K562 (cell line): ENCODE data around the gene NCF2. TPM values are rescaled to one million over a fixed set of nuclear protein-coding genes. Genes with fewer than 3 reads are reported as not detected.

Experiments used
- ATAC-seq: fragments of 200-7000 bp; cut with Tn5 transposase; 3 replicates; pipeline ENCODE4 v1.9.1; 2020; ENCODE audit warnings: moderate library complexity
- BruUV-seq: library from RNA; stranded (reverse); fragments of 400-500 nt; replicated peaks from 2 replicates; lab custom pipeline; 2021; lab: Mats Ljungman, UMichigan
- CTCF ChIA-PET: fragments of 300-600 bp; formaldehyde crosslinking; extraction: SDS; loops from one replicate; lab custom pipeline; 2021; ENCODE audit warnings: low intra/inter-chr PET ratio; lab: Yijun Ruan, JAX
- POLR2A ChIA-PET: fragments of 300-600, 350-650 bp; sonication (Branson Sonifier 250); formaldehyde crosslinking; extraction: SDS; loops from one replicate; lab custom pipeline; 2021; ENCODE audit warnings: antibody characterized with exemption, inconsistent platforms; lab: Yijun Ruan, JAX
- DNase-seq, 4 experiments: peaks; one replicate each; pipeline versions ENCODE4 v3.0.0 to v3.0.0-alpha.2; 2011 to 2018; ENCODE audit warnings: low spot score in 3 of 4, mixed read lengths in 3 of 4; ENCODE audit errors: extremely low read depth in 1 of 4
- FAIRE-seq: peaks from 2 replicates; lab custom pipeline; 2011; peaks lifted over from hg19 to GRCh38; lab: Jason Lieb, UNC
- H2AFZ ChIP-seq: 2 replicates; pipeline ENCODE4 v1.6.0; 2011; ENCODE audit warnings: low read depth, low read length, control low read depth, inconsistent platforms
- H3K27ac ChIP-seq: fragments of 200-600 bp; 3 replicates; pipeline ENCODE4 v1.8.0; 2011; ENCODE audit warnings: low read depth, mild to moderate bottlenecking, control low read depth, inconsistent platforms, low read length, moderate library complexity, mixed read lengths; ENCODE audit errors: extremely low read depth
- H3K27me3 ChIP-seq, 2 experiments: fragments of 300-600 bp in 1 of 2; 2 replicates in 1 of 2; 3 replicates in 1 of 2; pipeline versions ENCODE4 v1.6.0 to v1.8.0; 2011; ENCODE audit warnings: inconsistent platforms in 2 of 2, low read length in 2 of 2, mild to moderate bottlenecking in 1 of 2, mixed read lengths in 1 of 2, moderate library complexity in 1 of 2; ENCODE audit not compliant: control insufficient read depth in 2 of 2, insufficient read depth in 2 of 2
- H3K36me3 ChIP-seq: fragments of 300-600 bp; 3 replicates; pipeline ENCODE4 v1.8.0; 2011; ENCODE audit warnings: mild to moderate bottlenecking, low read length, inconsistent platforms; ENCODE audit not compliant: control insufficient read depth, insufficient read depth
- H3K4me1 ChIP-seq, 2 experiments: fragments of 200-600 bp in 1 of 2; replicated peaks in 1 of 2; 2 replicates in 1 of 2; 3 replicates in 1 of 2; pipeline versions ENCODE4 v1.5.1 to v1.8.0; 2011; ENCODE audit warnings: inconsistent platforms in 2 of 2, low read length in 2 of 2, mild to moderate bottlenecking in 1 of 2, mixed read lengths in 1 of 2, moderate library complexity in 1 of 2; ENCODE audit not compliant: control insufficient read depth in 2 of 2, insufficient read depth in 2 of 2
- H3K4me2 ChIP-seq: 2 replicates; pipeline ENCODE4 v1.6.1; 2011; ENCODE audit warnings: low read length, control low read depth, inconsistent platforms, mixed read lengths; ENCODE audit not compliant: insufficient read depth
- H3K4me3 ChIP-seq: fragments of 200-600 bp; sonication (generic), shearing (Covaris generic); 2 replicates; pipeline ENCODE4 v1.5.1; 2016; ENCODE audit warnings: control low read depth, inconsistent platforms
- H3K79me2 ChIP-seq: fragments of 200-600 bp; 3 replicates; pipeline ENCODE4 v1.8.0; 2011; ENCODE audit warnings: low read length, inconsistent platforms; ENCODE audit not compliant: control insufficient read depth, insufficient read depth
- H3K9ac ChIP-seq, 2 experiments: 2 replicates each; pipeline versions ENCODE4 v1.6.0 to v1.6.1; 2011; ENCODE audit warnings: low read depth in 2 of 2, low read length in 2 of 2, control low read depth in 1 of 2, inconsistent platforms in 1 of 2, mild to moderate bottlenecking in 1 of 2, mixed read lengths in 1 of 2; ENCODE audit not compliant: insufficient read depth in 1 of 2
- H3K9me1 ChIP-seq: one replicate; pipeline ENCODE4 v1.6.0; 2011; ENCODE audit warnings: inconsistent platforms, mild to moderate bottlenecking, low read length, moderate library complexity; ENCODE audit not compliant: control insufficient read depth, insufficient read depth
- H3K9me3 ChIP-seq: replicated peaks from 2 replicates; pipeline ENCODE4 v1.5.1; 2011; ENCODE audit warnings: low read depth, low read length, inconsistent platforms; ENCODE audit not compliant: control insufficient read depth, insufficient read depth
- H4K20me1 ChIP-seq: replicated peaks from 2 replicates; pipeline ENCODE4 v1.6.1; 2011; ENCODE audit warnings: low read length, inconsistent platforms, mixed read lengths; ENCODE audit not compliant: control insufficient read depth, insufficient read depth
- ADNP ChIP-seq: fragments of 200-800 bp; sonication (Bioruptor generic); IDR thresholded peaks from 2 replicates; pipeline ENCODE4 v1.6.1; 2016; ENCODE audit warnings: missing genetic modification characterization, missing compliant biosample characterization
- ELF1 ChIP-seq: fragments of 200-800 bp; sonication (Bioruptor generic); IDR thresholded peaks from 2 replicates; pipeline ENCODE4 v1.6.1; 2016; ENCODE audit warnings: missing genetic modification characterization, missing compliant biosample characterization
- POLR2G ChIP-seq: fragments of 200-400 bp; formaldehyde crosslinking; IDR thresholded peaks from 2 replicates; pipeline ENCODE4 v1.6.1; 2017; ENCODE audit warnings: low read depth, mild to moderate bottlenecking, antibody characterized with exemption, low read length, moderate library complexity
- SAFB ChIP-seq: fragments of 200-400 bp; formaldehyde crosslinking; IDR thresholded peaks from 2 replicates; pipeline ENCODE4 v1.6.1; 2017; ENCODE audit warnings: low read depth, low read length, borderline replicate concordance
- SMAD4 ChIP-seq: fragments of 250-450 bp; sonication (Bioruptor Pico); conservative IDR thresholded peaks from 2 replicates; pipeline ENCODE4 v1.8.0; 2021; ENCODE audit warnings: inconsistent platforms, mild to moderate bottlenecking, moderate library complexity
- TAF1 ChIP-seq: IDR thresholded peaks from 2 replicates; pipeline ENCODE4 v1.6.1; 2011; ENCODE audit warnings: mild to moderate bottlenecking, low read length, moderate library complexity; ENCODE audit not compliant: insufficient read depth, control insufficient read depth, severe bottlenecking; ENCODE audit errors: extremely low read depth
- ZNF584 ChIP-seq: fragments of 200-800 bp; sonication (Bioruptor generic); IDR thresholded peaks from 2 replicates; pipeline ENCODE4 v1.6.1; 2016; ENCODE audit warnings: low read depth, mild to moderate bottlenecking, missing genetic modification characterization, missing compliant biosample characterization
- ZNF76 ChIP-seq: fragments of 250-450 bp; sonication (Bioruptor Pico); IDR thresholded peaks from 2 replicates; pipeline ENCODE4 v1.4.0; 2020; ENCODE audit warnings: mild to moderate bottlenecking, moderate library complexity, borderline replicate concordance
- ZNF766 ChIP-seq: fragments of 200-800 bp; sonication (Bioruptor generic); conservative IDR thresholded peaks from 2 replicates; pipeline ENCODE4 v1.6.1; 2016; ENCODE audit warnings: missing genetic modification characterization, missing compliant biosample characterization
- ZNF780A ChIP-seq: fragments of 250-450 bp; sonication (Bioruptor Pico); IDR thresholded peaks from 2 replicates; pipeline ENCODE4 v1.5.0; 2021; ENCODE audit warnings: mild to moderate bottlenecking
- WGBS: fragments of 100-300 bp; shearing (Covaris generic); methylation state at CpG from one replicate; pipeline ENCODE4 v1.1.6; 2016; ENCODE audit warnings: low coverage, mixed read lengths; ENCODE audit not compliant: insufficient coverage; ENCODE audit errors: missing lambda C conversion rate; 5-methylcytosine and 5-hydroxymethylcytosine counted together
- in situ Hi-C: fragments of 300-500 bp; cut with MboI; formaldehyde crosslinking; loops from 4 replicates; pipeline ENCODE4 v1.15.0; 2018; ENCODE audit warnings: inconsistent platforms, mixed read lengths
- intact Hi-C: fragments of 100-400 bp; cut with micrococcal nuclease; formaldehyde crosslinking; loops from 2 replicates; pipeline ENCODE4 v1.14.2; 2022
- polyA plus RNA-seq, 8 experiments: library from polyadenylated mRNA; depleted of rRNA in 4 of 8; stranded (reverse) in 5 of 8; unstranded in 3 of 8; fragments of >200 nt; fragmentation: Nextera tagmentation in 2 of 8; fragmentation: Illumina TruSeq in 1 of 8; extraction: Ambion mirVana in 2 of 8; extraction: Trizol in 1 of 8; gene quantifications; 2 replicates each; pipeline versions ENCODE4 v1.2.1 to v1.2.3, GENCODE V29; 2011 to 2014; ENCODE audit warnings: inconsistent platforms in 1 of 8, missing spikeins in 1 of 8
- total RNA-seq, 7 experiments: library from RNA; depleted of rRNA in 6 of 7; stranded (reverse); fragments of >200 nt in 6 of 7; fragmentation: Illumina TruSeq in 2 of 7; extraction: Trizol in 2 of 7; gene quantifications; 2 replicates each; pipeline versions ENCODE4 v1.2.1 to v1.2.3, GENCODE V29; 2011 to 2021; ENCODE audit warnings: low replicate concordance in 1 of 7
- TF ChIP-seq, protein P1 (sequence below): fragments of 450-650 bp; IDR thresholded peaks from 2 replicates; pipeline ENCODE4 v1.6.1; 2014; ENCODE audit warnings: low read depth, mild to moderate bottlenecking, moderate library complexity, borderline replicate concordance
- TF ChIP-seq, protein P2 (sequence below), 2 experiments: fragments of 450-650 bp; IDR thresholded peaks; 2 replicates each; pipeline ENCODE4 v1.6.1; 2016
- TF ChIP-seq, protein P3 (sequence below): fragments of 450-650 bp; formaldehyde crosslinking; IDR thresholded peaks from 2 replicates; pipeline ENCODE4 v1.4.0; 2020; ENCODE audit warnings: mild to moderate bottlenecking, mixed read lengths
- TF ChIP-seq, protein P4 (sequence below): fragments of 450-650 bp; IDR thresholded peaks from 2 replicates; pipeline ENCODE4 v1.6.1; 2016; ENCODE audit warnings: borderline replicate concordance

The NCF2 gene
- total and polyA plus RNA-seq, 9 of the 15 experiments (the other 6 are each of a cell fraction or from before 2014, with no cell fraction given), result 0.07 to 0.54 (median 0.16) TPM; not detected in 3

DNA sequence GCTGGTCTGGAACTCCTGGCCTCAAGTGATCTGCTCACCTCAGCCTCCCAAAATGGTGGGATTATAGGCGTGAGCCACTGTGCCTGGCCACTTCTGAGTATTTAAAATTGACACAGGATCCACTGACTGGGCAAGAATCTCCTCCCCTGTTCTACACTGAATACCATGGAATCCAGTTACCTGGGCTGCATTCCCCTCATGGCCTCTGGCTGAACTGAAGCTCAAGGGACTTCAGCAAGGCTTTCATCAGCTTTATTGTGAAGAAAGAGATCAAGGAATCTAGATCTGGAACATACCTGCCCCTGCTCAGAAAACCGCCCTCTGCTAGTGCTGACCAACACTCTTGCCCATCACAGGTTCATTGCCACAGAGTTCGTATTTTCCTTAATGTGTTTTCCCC is 20.5 kb downstream of the NCF2 start:
- Histone ChIP-seq H3K9ac (no peak overlapping the region), H3K27ac (no peak overlapping the region), H3K36me3 (no peaks in the 10 kb centered on the region), H4K20me1 (0 out of 2 replicates have a peak, but pooled peaks cover 5% of the 10 kb centered on the region), H3K4me2 (no peak overlapping the region), H3K27me3 (peaks cover 28 to 44% of the 10 kb centered on the region in 2 experiments), H3K4me1 (peaks cover 10 to 13% of the 10 kb centered on the region in 2 experiments), H3K9me3 (no peaks in the 10 kb centered on the region), H3K9me1 (no peaks in the 10 kb centered on the region), H3K79me2 (no peaks in the 10 kb centered on the region), H3K4me3 (no peak overlapping the region), H2AFZ (no peak overlapping the region)
- FAIRE-seq (no peak), DNase-seq (no peak), ATAC-seq (no peak)
- BruUV-seq, result no TSS peak
- no peak for TF ChIP-seq TAF1
- no peak for TF ChIP-seq ZNF584 (CRISPR knock-in tag)
- no peak for TF ChIP-seq SMAD4
- TF ChIP-seq, protein P1, sequence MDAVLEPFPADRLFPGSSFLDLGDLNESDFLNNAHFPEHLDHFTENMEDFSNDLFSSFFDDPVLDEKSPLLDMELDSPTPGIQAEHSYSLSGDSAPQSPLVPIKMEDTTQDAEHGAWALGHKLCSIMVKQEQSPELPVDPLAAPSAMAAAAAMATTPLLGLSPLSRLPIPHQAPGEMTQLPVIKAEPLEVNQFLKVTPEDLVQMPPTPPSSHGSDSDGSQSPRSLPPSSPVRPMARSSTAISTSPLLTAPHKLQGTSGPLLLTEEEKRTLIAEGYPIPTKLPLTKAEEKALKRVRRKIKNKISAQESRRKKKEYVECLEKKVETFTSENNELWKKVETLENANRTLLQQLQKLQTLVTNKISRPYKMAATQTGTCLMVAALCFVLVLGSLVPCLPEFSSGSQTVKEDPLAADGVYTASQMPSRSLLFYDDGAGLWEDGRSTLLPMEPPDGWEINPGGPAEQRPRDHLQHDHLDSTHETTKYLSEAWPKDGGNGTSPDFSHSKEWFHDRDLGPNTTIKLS, result no peak
- no peak for TF ChIP-seq ZNF76
- no peak for TF ChIP-seq ADNP (tag)
- TF ChIP-seq, protein P2, sequence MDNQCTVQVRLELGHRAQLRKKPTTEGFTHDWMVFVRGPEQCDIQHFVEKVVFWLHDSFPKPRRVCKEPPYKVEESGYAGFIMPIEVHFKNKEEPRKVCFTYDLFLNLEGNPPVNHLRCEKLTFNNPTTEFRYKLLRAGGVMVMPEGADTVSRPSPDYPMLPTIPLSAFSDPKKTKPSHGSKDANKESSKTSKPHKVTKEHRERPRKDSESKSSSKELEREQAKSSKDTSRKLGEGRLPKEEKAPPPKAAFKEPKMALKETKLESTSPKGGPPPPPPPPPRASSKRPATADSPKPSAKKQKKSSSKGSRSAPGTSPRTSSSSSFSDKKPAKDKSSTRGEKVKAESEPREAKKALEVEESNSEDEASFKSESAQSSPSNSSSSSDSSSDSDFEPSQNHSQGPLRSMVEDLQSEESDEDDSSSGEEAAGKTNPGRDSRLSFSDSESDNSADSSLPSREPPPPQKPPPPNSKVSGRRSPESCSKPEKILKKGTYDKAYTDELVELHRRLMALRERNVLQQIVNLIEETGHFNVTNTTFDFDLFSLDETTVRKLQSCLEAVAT (IDR thresholded peaks at IDR 0.05), result no peak
- TF ChIP-seq, protein P3, sequence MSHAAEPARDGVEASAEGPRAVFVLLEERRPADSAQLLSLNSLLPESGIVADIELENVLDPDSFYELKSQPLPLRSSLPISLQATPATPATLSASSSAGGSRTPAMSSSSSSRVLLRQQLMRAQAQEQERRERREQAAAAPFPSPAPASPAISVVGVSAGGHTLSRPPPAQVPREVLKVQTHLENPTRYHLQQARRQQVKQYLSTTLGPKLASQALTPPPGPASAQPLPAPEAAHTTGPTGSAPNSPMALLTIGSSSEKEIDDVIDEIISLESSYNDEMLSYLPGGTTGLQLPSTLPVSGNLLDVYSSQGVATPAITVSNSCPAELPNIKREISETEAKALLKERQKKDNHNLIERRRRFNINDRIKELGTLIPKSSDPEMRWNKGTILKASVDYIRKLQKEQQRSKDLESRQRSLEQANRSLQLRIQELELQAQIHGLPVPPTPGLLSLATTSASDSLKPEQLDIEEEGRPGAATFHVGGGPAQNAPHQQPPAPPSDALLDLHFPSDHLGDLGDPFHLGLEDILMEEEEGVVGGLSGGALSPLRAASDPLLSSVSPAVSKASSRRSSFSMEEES (CRISPR knock-in tag), result no peak
- no peak for TF ChIP-seq SAFB
- TF ChIP-seq, protein P4, sequence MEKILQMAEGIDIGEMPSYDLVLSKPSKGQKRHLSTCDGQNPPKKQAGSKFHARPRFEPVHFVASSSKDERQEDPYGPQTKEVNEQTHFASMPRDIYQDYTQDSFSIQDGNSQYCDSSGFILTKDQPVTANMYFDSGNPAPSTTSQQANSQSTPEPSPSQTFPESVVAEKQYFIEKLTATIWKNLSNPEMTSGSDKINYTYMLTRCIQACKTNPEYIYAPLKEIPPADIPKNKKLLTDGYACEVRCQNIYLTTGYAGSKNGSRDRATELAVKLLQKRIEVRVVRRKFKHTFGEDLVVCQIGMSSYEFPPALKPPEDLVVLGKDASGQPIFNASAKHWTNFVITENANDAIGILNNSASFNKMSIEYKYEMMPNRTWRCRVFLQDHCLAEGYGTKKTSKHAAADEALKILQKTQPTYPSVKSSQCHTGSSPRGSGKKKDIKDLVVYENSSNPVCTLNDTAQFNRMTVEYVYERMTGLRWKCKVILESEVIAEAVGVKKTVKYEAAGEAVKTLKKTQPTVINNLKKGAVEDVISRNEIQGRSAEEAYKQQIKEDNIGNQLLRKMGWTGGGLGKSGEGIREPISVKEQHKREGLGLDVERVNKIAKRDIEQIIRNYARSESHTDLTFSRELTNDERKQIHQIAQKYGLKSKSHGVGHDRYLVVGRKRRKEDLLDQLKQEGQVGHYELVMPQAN, result no peak
- no peak for TF ChIP-seq POLR2G
- TF ChIP-seq ZNF766 (CRISPR knock-in tag), result no peak
- no peak for TF ChIP-seq ELF1 (tag)
- no peak for TF ChIP-seq ZNF780A (CRISPR knock-in tag)
- WGBS, result 10% methylated on average over 3 of the region's 3 CpGs
- POLR2A ChIA-PET, result interaction anchor here (0.6 to 3.2 kb wide), 10 partner anchors 8 to 505 kb away, joined by 3 to 19 read pairs (median 3); no protein-coding TSS in a partner anchor
- intact Hi-C loops (no loop called here), in situ Hi-C loops (no loop called here)
- CTCF ChIA-PET, result no interaction called here
